Esophagus muscularis mucosa (tissue), 4 donors: ENCODE measurements around the gene EFCAB8.

ENCODE experiments used
- CTCF ChIP-seq, 3 experiments: fragments of 200-600 bp in 2 of 3; fragments of 450-650 bp in 1 of 3; sonication (generic) in 2 of 3; IDR thresholded peaks; one replicate each; pipeline ENCODE4 v1.5.1; 2017 to 2019; ENCODE audit warnings: antibody characterized with exemption in 3 of 3, mild to moderate bottlenecking in 2 of 3, moderate library complexity in 1 of 3
- EP300 ChIP-seq: sonication (generic); formaldehyde crosslinking; IDR thresholded peaks from one replicate; pipeline ENCODE4 v1.6.1; 2017; ENCODE audit warnings: antibody characterized with exemption
- POLR2A ChIP-seq: fragments of 450-650 bp; IDR thresholded peaks from one replicate; pipeline ENCODE4 v1.6.1; 2017; ENCODE audit warnings: antibody characterized with exemption, moderate library complexity, mild to moderate bottlenecking, low read depth
- POLR2AphosphoS5 ChIP-seq, 2 donors: sonication (generic); formaldehyde crosslinking; IDR thresholded peaks; one replicate each; pipeline ENCODE4 v1.6.1; 2017; ENCODE audit warnings: antibody characterized with exemption in 2 of 2

DNA sequence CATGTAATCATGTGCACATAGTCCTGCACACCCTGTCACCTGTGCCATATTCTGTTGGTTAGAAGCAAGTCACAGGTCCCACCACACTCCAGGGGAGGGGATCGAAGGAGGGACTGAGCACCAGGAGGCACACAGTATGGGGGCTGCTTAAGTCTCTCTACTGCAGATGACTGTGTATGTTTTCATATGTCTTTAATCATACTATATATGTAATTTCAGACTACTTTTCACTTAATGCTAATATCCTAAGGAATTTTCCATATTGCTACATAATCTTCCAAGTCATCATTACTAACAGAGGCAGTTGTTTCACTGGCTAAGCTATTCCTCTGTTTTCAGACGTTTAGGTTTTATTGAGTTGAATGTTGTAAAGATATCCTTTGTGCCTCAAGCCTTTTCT, 10.8 kb downstream of the EFCAB8 start:
- TF ChIP-seq CTCF (IDR thresholded peaks at IDR 0.05) (no peak), POLR2AphosphoS5 (IDR thresholded peaks at IDR 0.05) (no peak), EP300 (no peak), POLR2A (no peak)
